ENCODE results near the gene HOXA6.

DNA sequence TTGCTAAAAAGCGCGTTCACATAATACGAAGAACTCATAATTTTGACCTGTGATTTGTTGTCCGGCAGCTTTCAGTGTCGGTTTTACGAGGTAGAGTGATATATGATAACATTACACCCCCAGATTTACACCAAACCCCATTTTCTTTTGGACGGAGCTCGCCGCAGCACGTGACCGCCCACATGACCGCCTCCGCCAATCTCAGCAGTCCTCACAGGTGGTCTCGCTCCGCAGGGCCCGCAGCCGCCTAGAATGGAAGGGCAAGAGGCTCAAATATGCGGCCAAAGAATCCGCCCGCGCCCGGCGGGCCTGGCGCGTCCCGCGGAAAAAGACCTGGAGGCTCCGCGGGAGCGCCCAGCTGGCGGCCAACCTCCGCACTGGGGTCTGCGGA, 8.9 kb upstream of the HOXA6 start, which contains the start of gene HOXA7:
- TF ChIP-seq NFXL1 (CRISPR knock-in tag; IDR thresholded peaks at IDR 0.05) (no peak), ZNF699 (CRISPR knock-in tag; IDR thresholded peaks at IDR 0.05; ENCODE audit: insufficient replicate concordance) (no peak)
- TF ChIP-seq, protein P1, sequence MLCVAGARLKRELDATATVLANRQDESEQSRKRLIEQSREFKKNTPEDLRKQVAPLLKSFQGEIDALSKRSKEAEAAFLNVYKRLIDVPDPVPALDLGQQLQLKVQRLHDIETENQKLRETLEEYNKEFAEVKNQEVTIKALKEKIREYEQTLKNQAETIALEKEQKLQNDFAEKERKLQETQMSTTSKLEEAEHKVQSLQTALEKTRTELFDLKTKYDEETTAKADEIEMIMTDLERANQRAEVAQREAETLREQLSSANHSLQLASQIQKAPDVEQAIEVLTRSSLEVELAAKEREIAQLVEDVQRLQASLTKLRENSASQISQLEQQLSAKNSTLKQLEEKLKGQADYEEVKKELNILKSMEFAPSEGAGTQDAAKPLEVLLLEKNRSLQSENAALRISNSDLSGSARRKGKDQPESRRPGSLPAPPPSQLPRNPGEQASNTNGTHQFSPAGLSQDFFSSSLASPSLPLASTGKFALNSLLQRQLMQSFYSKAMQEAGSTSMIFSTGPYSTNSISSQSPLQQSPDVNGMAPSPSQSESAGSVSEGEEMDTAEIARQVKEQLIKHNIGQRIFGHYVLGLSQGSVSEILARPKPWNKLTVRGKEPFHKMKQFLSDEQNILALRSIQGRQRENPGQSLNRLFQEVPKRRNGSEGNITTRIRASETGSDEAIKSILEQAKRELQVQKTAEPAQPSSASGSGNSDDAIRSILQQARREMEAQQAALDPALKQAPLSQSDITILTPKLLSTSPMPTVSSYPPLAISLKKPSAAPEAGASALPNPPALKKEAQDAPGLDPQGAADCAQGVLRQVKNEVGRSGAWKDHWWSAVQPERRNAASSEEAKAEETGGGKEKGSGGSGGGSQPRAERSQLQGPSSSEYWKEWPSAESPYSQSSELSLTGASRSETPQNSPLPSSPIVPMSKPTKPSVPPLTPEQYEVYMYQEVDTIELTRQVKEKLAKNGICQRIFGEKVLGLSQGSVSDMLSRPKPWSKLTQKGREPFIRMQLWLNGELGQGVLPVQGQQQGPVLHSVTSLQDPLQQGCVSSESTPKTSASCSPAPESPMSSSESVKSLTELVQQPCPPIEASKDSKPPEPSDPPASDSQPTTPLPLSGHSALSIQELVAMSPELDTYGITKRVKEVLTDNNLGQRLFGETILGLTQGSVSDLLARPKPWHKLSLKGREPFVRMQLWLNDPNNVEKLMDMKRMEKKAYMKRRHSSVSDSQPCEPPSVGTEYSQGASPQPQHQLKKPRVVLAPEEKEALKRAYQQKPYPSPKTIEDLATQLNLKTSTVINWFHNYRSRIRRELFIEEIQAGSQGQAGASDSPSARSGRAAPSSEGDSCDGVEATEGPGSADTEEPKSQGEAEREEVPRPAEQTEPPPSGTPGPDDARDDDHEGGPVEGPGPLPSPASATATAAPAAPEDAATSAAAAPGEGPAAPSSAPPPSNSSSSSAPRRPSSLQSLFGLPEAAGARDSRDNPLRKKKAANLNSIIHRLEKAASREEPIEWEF (CRISPR knock-in tag; IDR thresholded peaks at IDR 0.05): no peak
- TF ChIP-seq, protein P2, sequence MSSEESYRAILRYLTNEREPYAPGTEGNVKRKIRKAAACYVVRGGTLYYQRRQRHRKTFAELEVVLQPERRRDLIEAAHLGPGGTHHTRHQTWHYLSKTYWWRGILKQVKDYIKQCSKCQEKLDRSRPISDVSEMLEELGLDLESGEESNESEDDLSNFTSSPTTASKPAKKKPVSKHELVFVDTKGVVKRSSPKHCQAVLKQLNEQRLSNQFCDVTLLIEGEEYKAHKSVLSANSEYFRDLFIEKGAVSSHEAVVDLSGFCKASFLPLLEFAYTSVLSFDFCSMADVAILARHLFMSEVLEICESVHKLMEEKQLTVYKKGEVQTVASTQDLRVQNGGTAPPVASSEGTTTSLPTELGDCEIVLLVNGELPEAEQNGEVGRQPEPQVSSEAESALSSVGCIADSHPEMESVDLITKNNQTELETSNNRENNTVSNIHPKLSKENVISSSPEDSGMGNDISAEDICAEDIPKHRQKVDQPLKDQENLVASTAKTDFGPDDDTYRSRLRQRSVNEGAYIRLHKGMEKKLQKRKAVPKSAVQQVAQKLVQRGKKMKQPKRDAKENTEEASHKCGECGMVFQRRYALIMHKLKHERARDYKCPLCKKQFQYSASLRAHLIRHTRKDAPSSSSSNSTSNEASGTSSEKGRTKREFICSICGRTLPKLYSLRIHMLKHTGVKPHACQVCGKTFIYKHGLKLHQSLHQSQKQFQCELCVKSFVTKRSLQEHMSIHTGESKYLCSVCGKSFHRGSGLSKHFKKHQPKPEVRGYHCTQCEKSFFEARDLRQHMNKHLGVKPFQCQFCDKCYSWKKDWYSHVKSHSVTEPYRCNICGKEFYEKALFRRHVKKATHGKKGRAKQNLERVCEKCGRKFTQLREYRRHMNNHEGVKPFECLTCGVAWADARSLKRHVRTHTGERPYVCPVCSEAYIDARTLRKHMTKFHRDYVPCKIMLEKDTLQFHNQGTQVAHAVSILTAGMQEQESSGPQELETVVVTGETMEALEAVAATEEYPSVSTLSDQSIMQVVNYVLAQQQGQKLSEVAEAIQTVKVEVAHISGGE (CRISPR knock-in tag; IDR thresholded peaks at IDR 0.05): no peak
